GM12878 (cell line): ENCODE measurements around the gene ADAMTSL4.

ENCODE experiments used
- FOS ChIP-seq: IDR thresholded peaks from 3 replicates; pipeline ENCODE4 v1.6.1; 2011; ENCODE audit warnings: borderline replicate concordance; ENCODE audit not compliant: insufficient read length; ENCODE audit errors: extremely low read depth
- POLR2A ChIP-seq: IDR thresholded peaks from 2 replicates; pipeline ENCODE4 v1.6.1; 2011; ENCODE audit warnings: low read depth, mild to moderate bottlenecking, low read length
- POU2F2 ChIP-seq: IDR thresholded peaks from 3 replicates; pipeline ENCODE4 v1.6.1; 2011; ENCODE audit warnings: low read depth, mild to moderate bottlenecking, low read length, borderline replicate concordance
- REST ChIP-seq: IDR thresholded peaks from 2 replicates; pipeline ENCODE4 v1.6.1; 2012; ENCODE audit warnings: mild to moderate bottlenecking, low read depth, low read length
- TF ChIP-seq, protein P1 (sequence below): fragments of 450-650 bp; IDR thresholded peaks from 2 replicates; pipeline ENCODE4 v1.6.1; 2017; ENCODE audit warnings: mild to moderate bottlenecking

- TF ChIP-seq POU2F2 (peak; percentile 95), REST (peak; percentile 53; the same call in 1 of the 2 replicates), POLR2A (peak; percentile 57; the same call in 1 of the 2 replicates), FOS (no peak)
- TF ChIP-seq, protein P1, sequence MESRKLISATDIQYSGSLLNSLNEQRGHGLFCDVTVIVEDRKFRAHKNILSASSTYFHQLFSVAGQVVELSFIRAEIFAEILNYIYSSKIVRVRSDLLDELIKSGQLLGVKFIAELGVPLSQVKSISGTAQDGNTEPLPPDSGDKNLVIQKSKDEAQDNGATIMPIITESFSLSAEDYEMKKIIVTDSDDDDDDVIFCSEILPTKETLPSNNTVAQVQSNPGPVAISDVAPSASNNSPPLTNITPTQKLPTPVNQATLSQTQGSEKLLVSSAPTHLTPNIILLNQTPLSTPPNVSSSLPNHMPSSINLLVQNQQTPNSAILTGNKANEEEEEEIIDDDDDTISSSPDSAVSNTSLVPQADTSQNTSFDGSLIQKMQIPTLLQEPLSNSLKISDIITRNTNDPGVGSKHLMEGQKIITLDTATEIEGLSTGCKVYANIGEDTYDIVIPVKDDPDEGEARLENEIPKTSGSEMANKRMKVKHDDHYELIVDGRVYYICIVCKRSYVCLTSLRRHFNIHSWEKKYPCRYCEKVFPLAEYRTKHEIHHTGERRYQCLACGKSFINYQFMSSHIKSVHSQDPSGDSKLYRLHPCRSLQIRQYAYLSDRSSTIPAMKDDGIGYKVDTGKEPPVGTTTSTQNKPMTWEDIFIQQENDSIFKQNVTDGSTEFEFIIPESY = no peak
These were observed 13.5 kb downstream of the ADAMTSL4 start for GRCh38 chr1:150562446-150563339.
